Mesothelial cell of epicardium (in vitro differentiated cells): Measurements from ENCODE around the gene MKRN2. TPM values are rescaled to one million over a fixed set of nuclear protein-coding genes. Genes with fewer than 3 reads are reported as not detected.
A peak's percentile ranks its signal among the peaks of the same experiment; 100 is the strongest.

ENCODE experiments used
- DNase-seq, 2 experiments: peaks; one replicate each; pipeline ENCODE4 v3.0.0; 2021; ENCODE audit warnings: low spot score in 2 of 2; ENCODE audit not compliant: unreplicated experiment in 2 of 2
- H3K27ac Mint-ChIP-seq: 2 replicates; pipeline ENCODE4 v1.8.0; 2021; ENCODE audit warnings: mixed read lengths
- H3K27me3 Mint-ChIP-seq: 2 replicates; pipeline ENCODE4 v1.8.0; 2021; ENCODE audit warnings: low read depth, mixed read lengths
- H3K36me3 Mint-ChIP-seq: 2 replicates; pipeline ENCODE4 v1.8.0; 2021; ENCODE audit warnings: mixed read lengths
- H3K4me1 Mint-ChIP-seq: 2 replicates; pipeline ENCODE4 v1.8.0; 2021; ENCODE audit warnings: mixed read lengths
- H3K4me3 Mint-ChIP-seq: 2 replicates; pipeline ENCODE4 v1.8.0; 2021; ENCODE audit warnings: mild to moderate bottlenecking, moderate library complexity, mixed read lengths
- H3K9me3 Mint-ChIP-seq: 2 replicates; pipeline ENCODE4 v1.8.0; 2021; ENCODE audit warnings: mixed read lengths
- CTCF ChIP-seq: fragments of 200-600 bp; sonication (generic); IDR thresholded peaks from one replicate; pipeline ENCODE4 v1.5.0; 2021; ENCODE audit warnings: antibody characterized with exemption; ENCODE audit not compliant: unreplicated experiment
- total RNA-seq: library from RNA; stranded (reverse); gene quantifications from 3 replicates; pipeline ENCODE4 v1.2.1, GENCODE V29; 2021

Gene MKRN2
- total RNA-seq, 1 donor from 2014 or later = 34.2 TPM

DNA sequence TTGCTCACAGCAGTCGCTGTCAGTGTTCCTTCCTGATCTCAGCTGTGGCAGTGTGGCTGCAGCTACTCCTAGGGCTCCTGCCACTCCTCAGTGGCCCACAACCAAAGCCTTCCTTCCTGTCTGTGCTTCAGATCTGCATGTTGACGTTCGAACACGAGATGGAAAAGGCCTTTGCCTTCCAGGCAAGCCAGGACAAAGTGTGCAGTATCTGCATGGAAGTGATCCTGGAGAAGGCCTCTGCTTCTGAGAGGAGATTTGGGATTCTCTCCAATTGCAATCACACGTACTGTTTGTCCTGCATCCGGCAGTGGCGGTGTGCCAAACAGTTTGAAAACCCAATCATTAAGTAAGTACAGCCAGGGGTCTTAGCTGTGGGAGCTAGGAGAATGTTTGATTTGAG is 17.8 kb downstream of the MKRN2 start:
- no peak overlapping the region for H3K27ac Mint-ChIP-seq
- H3K27me3 Mint-ChIP-seq = no peaks in the 10 kb centered on the region
- no peak overlapping the region for H3K4me3 Mint-ChIP-seq
- peaks cover 3% of the 10 kb centered on the region for H3K9me3 Mint-ChIP-seq
- H3K4me1 Mint-ChIP-seq = no peaks in the 10 kb centered on the region
- TF ChIP-seq CTCF = no peak
- peaks cover 58% of the 10 kb centered on the region for H3K36me3 Mint-ChIP-seq
- no peak for DNase-seq

GRCh38 chr3:12577379-12577778 is 20.5 kb downstream of the MKRN2 start:
- Mint-ChIP-seq H3K27me3 (no peaks in the 10 kb centered on the region), H3K4me1 (no peaks in the 10 kb centered on the region), H3K9me3 (peaks cover 3% of the 10 kb centered on the region), H3K27ac (no peak overlapping the region), H3K4me3 (no peak overlapping the region), H3K36me3 (peaks cover 47% of the 10 kb centered on the region)
- DNase-seq = no peak
- TF ChIP-seq CTCF = no peak

- Mint-ChIP-seq H3K27ac (no peak overlapping the region), H3K9me3 (peaks cover 3% of the 10 kb centered on the region), H3K4me3 (no peak overlapping the region), H3K4me1 (no peaks in the 10 kb centered on the region), H3K36me3 (peaks cover 43% of the 10 kb centered on the region), H3K27me3 (no peaks in the 10 kb centered on the region)
- TF ChIP-seq CTCF = no peak
- DNase-seq = no peak
These were observed 21.9 kb downstream of the MKRN2 start for GRCh38 chr3:12578742-12579141.

- Mint-ChIP-seq H3K4me1 (no peaks in the 10 kb centered on the region), H3K36me3 (peaks cover 41% of the 10 kb centered on the region), H3K27ac (no peak overlapping the region), H3K27me3 (no peaks in the 10 kb centered on the region), H3K4me3 (no peak overlapping the region), H3K9me3 (peaks cover 3% of the 10 kb centered on the region)
- DNase-seq = no peak
- TF ChIP-seq CTCF = no peak
These were observed 22.6 kb downstream of the MKRN2 start for GRCh38 chr3:12579456-12579855.

GRCh38 chr3:12579905-12580304 is 23.0 kb downstream of the MKRN2 start:
- Mint-ChIP-seq H3K4me3 (no peak overlapping the region), H3K9me3 (peaks cover 3% of the 10 kb centered on the region), H3K27me3 (no peaks in the 10 kb centered on the region), H3K36me3 (peaks cover 41% of the 10 kb centered on the region), H3K4me1 (no peaks in the 10 kb centered on the region), H3K27ac (peak overlapping the region; percentile 48)
- no peak for DNase-seq
- no peak for TF ChIP-seq CTCF

GRCh38 chr3:12582730-12583129 is 25.8 kb downstream of the MKRN2 start:
- Mint-ChIP-seq H3K4me1 (peaks cover 12% of the 10 kb centered on the region), H3K9me3 (no peaks in the 10 kb centered on the region), H3K27ac (no peak overlapping the region), H3K36me3 (peaks cover 26% of the 10 kb centered on the region), H3K27me3 (no peaks in the 10 kb centered on the region), H3K4me3 (no peak overlapping the region)
- no peak for TF ChIP-seq CTCF
- DNase-seq = no peak
